ENCODE data around the gene SNRPA.

The SNRPA gene

GRCh38 chr19:40716482-40717324 lies 34.3 kb upstream of the SNRPA start, which contains the start of the genes COQ8B and ITPKC:
TSS of gene COQ8B (minus strand) at chr19:40716886. CDS start at chr19:40714632, 2,254 bp downstream.
TSS of gene ITPKC (plus strand) at chr19:40717112. CDS start at chr19:40717136, 24 bp downstream.
- TF ChIP-seq CTCF (IDR thresholded peaks at IDR 0.05; ENCODE audit: low read depth, low read length, missing control alignments): peak; percentile 13
- peak within 1 kb of the TSS; percentile 83 for H3K4me3 ChIP-seq (ENCODE audit: low read depth, low read length)
- DNase-seq (ENCODE audit: low read depth): peak; percentile 83

- DNase-seq (ENCODE audit: low read depth): no peak
- no peak for TF ChIP-seq CTCF (IDR thresholded peaks at IDR 0.05; ENCODE audit: low read depth, low read length, missing control alignments)
- peak overlapping the region; percentile 83 for H3K4me3 ChIP-seq (ENCODE audit: low read depth, low read length)
Observed at GRCh38 chr19:40717325-40717879, 33.6 kb upstream of the SNRPA start.

- TF ChIP-seq CTCF (IDR thresholded peaks at IDR 0.05; ENCODE audit: low read depth, low read length, missing control alignments): no peak
- no peak for DNase-seq (ENCODE audit: low read depth)
- H3K4me3 ChIP-seq (ENCODE audit: low read depth, low read length): peak overlapping the region; percentile 83
Observed at GRCh38 chr19:40717880-40718773, 32.9 kb upstream of the SNRPA start.

- no peak for TF ChIP-seq CTCF (IDR thresholded peaks at IDR 0.05; ENCODE audit: low read depth, low read length, missing control alignments)
- H3K4me3 ChIP-seq (ENCODE audit: low read depth, low read length): peak overlapping the region; percentile 83
- no peak for DNase-seq (ENCODE audit: low read depth)
Observed at GRCh38 chr19:40718774-40719391, 32.1 kb upstream of the SNRPA start.

- no peak for TF ChIP-seq CTCF (IDR thresholded peaks at IDR 0.05; ENCODE audit: low read depth, low read length, missing control alignments)
- H3K4me3 ChIP-seq (ENCODE audit: low read depth, low read length): peak overlapping the region; percentile 83; the same call in 1 of the 2 replicates
- no peak for DNase-seq (ENCODE audit: low read depth)
Observed at GRCh38 chr19:40719414-40719894, 31.5 kb upstream of the SNRPA start.

GRCh38 chr19:40721140-40721486 lies 29.9 kb upstream of the SNRPA start:
- H3K4me3 ChIP-seq (ENCODE audit: low read depth, low read length): no peak overlapping the region
- TF ChIP-seq CTCF (IDR thresholded peaks at IDR 0.05; ENCODE audit: low read depth, low read length, missing control alignments): no peak

More at GRCh38 chr19:40721140-40721486, 29.9 kb upstream of the SNRPA start:
- no peak for DNase-seq (ENCODE audit: low read depth)

All from GM12864 (cell line).